ENCODE measurements around the gene RALGAPA1. TPM values are rescaled to one million over a fixed set of nuclear protein-coding genes. Genes with fewer than 3 reads are reported as not detected.

RALGAPA1 gene
- total and polyA plus RNA-seq, 2 of the 13 experiments (the other 11 are each of a cell fraction or from before 2014, with no cell fraction given) = 65.0 to 89.2 TPM

- TF ChIP-seq ATF2 (CRISPR knock-in tag; IDR thresholded peaks at IDR 0.05) (0 out of 2 replicates have a peak, but pooled peaks have one; percentile 25), ZKSCAN8 (CRISPR knock-in tag; IDR thresholded peaks at IDR 0.05; ENCODE audit: borderline replicate concordance) (0 out of 2 replicates have a peak, but pooled peaks have one; percentile 60), KDM5A (IDR thresholded peaks at IDR 0.05; ENCODE audit: borderline replicate concordance, low read length) (no peak)
Measured at GRCh38 chr14:35492569-35493014, 316.5 kb downstream of the RALGAPA1 start (continued).

Small RNA genes lying within 50 kb of the gene (small RNA-seq; reads per million reads assigned to genes)
- 0 reads per million in 3 experiments for gene RF00322 (ENCODE audit: insufficient read depth in 2 of 3, insufficient read length in 3 of 3, low read depth in 2 of 3, low replicate concordance in 1 of 3)

Other genes with a start within 250 kb of the RALGAPA1 start
- gene BRMS1L, start 17.0 kb upstream of the RALGAPA1 start, total RNA-seq (2016; rRNA removed; fragmentation: Illumina TruSeq; extraction: Trizol) = 23.8 and 35.5 TPM in 2 replicates
- 16.6 and 21.1 TPM in 2 replicates for gene BRMS1L, start 17.0 kb upstream of the RALGAPA1 start, polyA plus RNA-seq (2011; rRNA removed)